ENCODE measurements around the gene TMEM212.
"Not testable (repeated sequence)": the region's sequence is repeated elsewhere in the genome, so short reads cannot be mapped to it uniquely, and the experiment has no call there.

The TMEM212 gene

DNA sequence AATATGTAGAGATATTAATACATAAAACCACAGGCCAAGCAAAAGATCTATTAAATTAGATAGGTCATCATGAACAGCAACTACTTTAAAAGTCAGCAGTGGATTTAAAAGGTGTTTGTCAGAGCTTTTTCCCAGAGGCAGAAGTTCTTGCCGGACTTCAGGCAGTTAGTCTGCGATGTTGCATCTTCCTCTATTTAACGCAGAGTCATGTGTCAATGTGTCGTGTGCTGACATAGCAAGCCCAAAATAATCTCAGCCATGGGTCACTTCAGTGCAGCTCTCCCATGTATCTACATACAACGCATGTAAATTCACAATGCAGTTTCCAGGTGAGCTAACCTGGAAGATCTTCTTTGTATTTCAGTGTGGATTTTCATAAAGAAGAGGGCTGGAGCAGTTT is 8.0 kb upstream of the TMEM212 start:
- no peak for DNase-seq

GRCh38 chr3:171835613-171836012 is 7.5 kb upstream of the TMEM212 start:
- no peak for DNase-seq

- DNase-seq = no peak
Observed at GRCh38 chr3:171836855-171837254, 6.3 kb upstream of the TMEM212 start.

- no peak for DNase-seq
Observed at GRCh38 chr3:171837698-171838097, 5.5 kb upstream of the TMEM212 start.

DNA sequence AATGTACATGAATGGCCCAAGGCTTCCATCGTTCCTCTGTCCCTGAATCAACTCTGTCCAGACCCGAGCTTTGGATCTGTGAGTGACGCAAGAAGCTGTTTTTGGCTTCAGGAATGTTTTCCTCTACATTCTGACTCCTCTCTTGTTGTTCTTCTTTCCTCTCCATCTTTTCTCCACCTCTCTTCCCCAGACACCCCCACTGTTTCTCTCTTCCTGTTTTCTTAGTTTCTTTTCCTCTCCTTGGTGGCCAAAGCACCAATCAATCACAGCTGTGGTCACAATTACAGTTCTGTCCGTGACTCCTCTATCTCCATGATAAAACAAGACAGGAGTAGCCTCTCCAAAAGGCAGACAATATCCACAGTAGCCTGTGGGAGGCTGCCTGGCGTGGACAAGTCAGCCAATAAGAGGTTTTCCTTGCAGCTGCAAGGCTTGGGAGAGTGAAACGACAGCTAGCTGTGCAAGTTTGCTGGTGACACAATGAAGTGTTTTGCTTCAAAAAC is 4.9 kb upstream of the TMEM212 start:
- DNase-seq = no peak

- no peak for DNase-seq
Observed at GRCh38 chr3:171839270-171839669, 3.9 kb upstream of the TMEM212 start.

DNA sequence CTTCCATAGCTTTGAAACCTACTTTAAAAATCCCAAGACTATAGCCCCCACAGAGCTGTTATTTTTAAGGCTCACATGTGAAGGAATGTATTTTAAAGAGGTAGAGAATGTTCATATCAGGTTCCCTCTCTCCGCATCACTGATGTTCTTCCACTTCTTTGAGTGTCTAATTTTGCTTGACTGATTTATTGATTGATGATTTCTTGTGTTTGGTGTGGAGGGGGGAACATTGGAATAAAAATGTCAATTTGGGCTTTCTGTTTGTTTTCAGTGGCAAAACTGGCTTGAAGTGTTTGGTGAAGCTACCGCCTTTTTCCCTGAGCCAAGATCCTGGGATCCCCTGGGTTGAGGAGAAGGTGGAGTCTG is 2.7 kb upstream of the TMEM212 start:
- no peak for DNase-seq

GRCh38 chr3:171840811-171841619 is 2.1 kb upstream of the TMEM212 start:
- no peak for DNase-seq

- no peak for DNase-seq
Observed at GRCh38 chr3:171841620-171842000, 1.5 kb upstream of the TMEM212 start.

DNA sequence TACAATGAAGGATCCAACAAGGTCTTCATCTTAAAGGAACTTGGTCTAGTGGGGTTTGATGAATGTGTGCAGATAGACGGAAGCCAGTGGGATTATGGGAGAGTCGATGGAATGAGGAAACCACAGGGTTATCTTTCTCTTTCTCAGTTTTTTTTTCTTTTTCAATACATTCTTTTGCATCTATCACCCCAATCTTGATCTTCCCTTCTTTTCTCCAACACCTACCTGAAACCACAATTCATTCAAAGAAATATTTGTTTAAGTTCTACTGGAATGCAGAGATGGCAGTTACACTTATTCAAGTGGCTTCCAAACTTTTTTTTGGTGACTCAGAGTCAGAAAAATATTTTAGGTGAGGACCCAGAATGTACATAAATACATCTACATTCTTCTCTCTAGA is 1.7 kb downstream of the TMEM212 start:
- no peak for DNase-seq

GRCh38 chr3:171845481-171846284 is 2.5 kb downstream of the TMEM212 start:
- DNase-seq = no peak

DNA sequence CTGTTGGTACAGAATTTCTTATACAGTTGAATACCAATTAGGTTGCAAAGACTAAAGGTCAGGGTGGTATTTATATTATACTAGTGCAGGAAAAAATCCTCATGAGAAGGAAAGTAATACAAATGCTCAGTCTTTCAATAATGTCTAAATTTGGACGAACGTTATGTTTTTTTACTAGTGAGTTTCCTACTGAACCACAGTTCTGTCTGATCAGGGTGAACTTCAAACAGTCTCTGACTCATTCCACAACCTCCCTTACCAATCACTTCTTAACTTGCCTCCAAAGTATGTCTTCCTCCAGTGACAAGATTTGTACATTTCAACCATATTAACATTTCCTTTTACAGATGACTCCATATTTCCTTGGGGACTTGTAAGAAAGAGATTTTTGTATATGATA is 3.4 kb downstream of the TMEM212 start:
- DNase-seq = no peak

DNA sequence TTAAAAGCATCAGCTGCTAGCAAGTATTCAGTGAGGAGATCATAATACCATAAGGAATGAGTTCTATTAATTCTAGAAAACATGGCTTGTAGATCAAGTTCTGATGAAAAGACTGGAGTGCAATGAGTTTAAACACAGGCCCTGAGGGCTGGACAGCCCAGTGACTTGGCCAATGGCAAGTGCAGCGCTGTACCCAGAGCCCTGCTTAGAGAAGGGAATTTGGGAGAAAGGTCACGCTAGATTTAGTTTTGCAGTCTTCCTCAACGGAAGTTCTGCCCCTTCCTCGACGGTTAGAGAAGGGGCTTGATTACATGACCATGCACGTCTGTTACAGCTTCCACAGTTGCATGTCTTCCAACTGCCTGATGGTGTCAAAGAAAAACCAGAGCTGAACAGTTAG is 4.0 kb downstream of the TMEM212 start:
- no peak for DNase-seq

DNA sequence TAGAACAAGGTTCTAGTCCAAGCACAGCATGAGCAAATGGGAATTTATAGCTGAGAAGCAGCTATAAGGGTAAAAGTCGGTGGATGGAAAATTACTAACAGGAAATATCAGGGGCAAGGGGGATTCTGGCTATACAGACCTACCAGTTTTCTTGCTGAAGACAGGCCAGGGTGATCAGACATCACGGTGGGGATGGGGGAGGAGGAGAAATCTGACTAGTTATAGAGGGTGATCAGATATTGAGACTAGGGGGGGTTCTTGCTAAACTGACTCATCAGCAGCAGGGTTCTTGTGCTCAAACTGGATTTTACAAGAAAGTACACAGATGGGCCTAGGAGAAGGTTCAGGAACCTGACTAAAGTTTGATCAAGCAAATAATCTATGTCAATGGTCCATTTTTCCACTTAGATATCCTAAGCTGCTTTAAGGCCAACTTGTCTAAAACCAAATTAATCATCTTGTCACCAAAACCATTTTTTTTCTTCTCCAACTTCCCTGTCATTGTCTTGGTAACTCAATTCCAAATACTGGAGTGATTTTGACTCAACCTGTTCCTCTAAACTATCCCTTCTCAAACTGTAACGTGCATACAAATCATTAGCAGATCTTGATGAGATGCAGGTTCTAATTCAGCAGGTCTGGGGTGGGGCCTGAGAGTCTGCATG is 4.6 kb downstream of the TMEM212 start:
- DNase-seq = no peak

DNA sequence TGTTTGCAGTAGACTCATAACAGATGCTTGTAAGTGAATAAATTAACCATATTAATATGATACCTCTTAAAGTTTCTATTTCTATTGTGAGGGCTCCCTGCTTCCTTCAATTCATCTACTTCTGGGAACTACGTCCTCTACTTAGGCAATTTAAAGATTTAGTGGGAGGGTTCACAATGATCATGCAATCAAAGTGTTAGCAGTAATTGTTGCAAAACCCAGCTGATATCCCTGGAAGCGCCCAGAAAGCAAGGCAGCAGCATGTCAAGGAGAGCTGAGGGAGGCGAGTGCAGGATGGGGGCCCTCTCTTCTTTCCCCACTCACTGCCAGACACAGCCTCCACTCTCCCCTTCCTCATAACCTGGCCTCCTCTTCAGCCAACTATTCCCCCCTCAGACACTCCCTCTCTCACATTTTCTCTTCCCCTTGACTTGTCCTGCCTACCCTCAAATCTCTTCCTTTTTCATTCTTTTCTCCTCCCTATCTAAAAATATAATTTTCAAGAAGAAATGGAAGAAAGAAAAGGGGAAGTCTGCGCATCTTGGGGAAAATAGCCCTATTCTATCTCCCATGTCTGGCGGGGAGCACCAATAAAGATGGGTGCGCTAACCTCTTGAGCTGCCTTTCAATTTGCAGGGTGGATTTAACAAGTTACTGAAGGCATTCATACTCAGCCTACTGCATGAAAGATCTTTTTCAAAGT is 6.6 kb downstream of the TMEM212 start:
- no peak for DNase-seq

DNA sequence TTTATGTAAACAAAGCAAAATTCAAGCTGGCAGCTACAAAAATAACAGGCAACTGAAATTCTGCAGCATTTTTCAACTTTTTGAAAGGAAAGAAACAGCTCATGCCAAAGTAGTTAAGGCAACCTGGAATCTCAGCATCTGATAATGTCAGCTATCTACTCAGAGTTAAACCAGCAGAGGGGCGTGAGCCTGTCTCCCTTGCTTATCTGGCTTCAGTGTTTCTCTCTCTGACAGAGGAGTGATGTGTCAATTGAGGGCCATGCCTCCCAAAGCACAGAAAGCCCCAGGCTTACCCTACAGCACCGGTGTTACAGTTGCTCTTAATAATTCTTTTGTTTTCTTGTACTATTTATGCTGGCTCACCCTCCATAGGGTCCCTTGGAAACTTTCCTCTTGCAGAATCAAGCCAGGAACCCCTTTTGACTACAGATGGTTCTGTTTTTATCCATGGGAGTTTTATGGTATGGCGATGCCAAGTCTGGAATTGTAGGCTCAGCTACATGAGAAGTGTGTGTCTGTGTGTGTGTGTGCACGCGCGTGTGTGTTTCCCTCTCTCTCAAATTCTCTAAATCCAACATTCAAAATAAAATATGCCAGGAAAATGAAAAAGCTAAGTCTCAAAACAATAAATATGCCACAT is 7.3 kb downstream of the TMEM212 start:
- no peak for DNase-seq

GRCh38 chr3:171850960-171851659 is 8.0 kb downstream of the TMEM212 start:
- DNase-seq = no peak

- DNase-seq = no peak
Observed at GRCh38 chr3:171851660-171852058, 8.5 kb downstream of the TMEM212 start.

- DNase-seq = no peak
Observed at GRCh38 chr3:171854649-171855305, 11.6 kb downstream of the TMEM212 start.

- DNase-seq = not testable (repeated sequence)
Observed at GRCh38 chr3:171858770-171859169, 15.6 kb downstream of the TMEM212 start.
